ENCODE measurements around the gene F13B.

The F13B gene

GRCh38 chr1:197016751-197017150 lies 50.3 kb downstream of the F13B start:
- TF ChIP-seq GATA2 (IDR thresholded peaks at IDR 0.05; ENCODE audit: low read depth, low read length) (no peak), GATA3 (IDR thresholded peaks at IDR 0.05; ENCODE audit: low read depth, low read length) (no peak)

DNA sequence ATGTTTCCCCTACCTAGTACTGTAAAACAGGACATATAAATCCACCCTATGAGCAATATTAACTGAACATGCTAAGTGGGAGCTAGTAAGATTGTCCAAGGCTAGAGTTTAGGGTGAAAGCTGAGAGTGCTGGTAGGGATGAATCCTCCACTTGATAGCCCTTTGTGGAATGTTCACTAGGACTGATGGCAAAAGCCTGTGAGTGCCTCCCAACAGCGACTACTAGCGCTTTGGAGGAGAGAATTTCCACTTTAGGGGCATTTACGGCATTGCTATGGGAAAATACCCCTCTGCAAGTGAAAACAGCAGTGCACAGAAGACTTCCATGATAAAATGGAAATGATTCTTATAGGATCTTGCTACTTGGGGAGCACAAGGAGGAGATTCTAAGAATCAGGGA lies 53.8 kb downstream of the F13B start:
- TF ChIP-seq GATA3 (IDR thresholded peaks at IDR 0.05; ENCODE audit: low read depth, low read length) = no peak
- no peak for TF ChIP-seq GATA2 (IDR thresholded peaks at IDR 0.05; ENCODE audit: low read depth, low read length)

- TF ChIP-seq GATA3 (IDR thresholded peaks at IDR 0.05; ENCODE audit: low read depth, low read length) = no peak
- no peak for TF ChIP-seq GATA2 (IDR thresholded peaks at IDR 0.05; ENCODE audit: low read depth, low read length)
Observed at GRCh38 chr1:197011614-197012013, 55.4 kb downstream of the F13B start.

- no peak for TF ChIP-seq GATA3 (IDR thresholded peaks at IDR 0.05; ENCODE audit: low read depth, low read length)
Observed at GRCh38 chr1:197008861-197009260, 58.2 kb downstream of the F13B start.

- TF ChIP-seq GATA2 (IDR thresholded peaks at IDR 0.05; ENCODE audit: low read depth, low read length) = no peak
- TF ChIP-seq GATA3 (IDR thresholded peaks at IDR 0.05; ENCODE audit: low read depth, low read length) = no peak
Observed at GRCh38 chr1:197003132-197003531, 63.9 kb downstream of the F13B start.

GRCh38 chr1:197001828-197002227 lies 65.2 kb downstream of the F13B start:
- TF ChIP-seq GATA2 (IDR thresholded peaks at IDR 0.05; ENCODE audit: low read depth, low read length) (no peak), GATA3 (IDR thresholded peaks at IDR 0.05; ENCODE audit: low read depth, low read length) (no peak)

DNA sequence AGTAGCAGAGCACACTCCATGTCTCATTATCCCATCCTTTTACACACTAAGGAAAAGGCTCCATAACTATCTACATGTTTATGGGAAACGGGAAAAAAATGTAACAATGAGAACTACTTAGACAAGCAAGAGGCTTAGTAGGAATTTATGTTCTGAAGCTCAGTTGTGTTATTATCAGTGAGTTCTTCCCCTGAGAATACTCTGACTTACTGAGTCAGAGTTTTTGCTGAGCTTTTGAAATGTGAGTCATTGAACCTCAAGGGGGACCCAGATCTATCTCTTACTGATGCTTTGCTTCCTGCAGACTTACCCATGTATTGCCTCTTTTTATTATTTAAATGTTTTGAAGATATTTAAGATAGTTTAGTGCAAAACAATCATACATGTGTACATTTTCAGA lies 69.6 kb downstream of the F13B start:
- TF ChIP-seq GATA2 (IDR thresholded peaks at IDR 0.05; ENCODE audit: low read depth, low read length) = no peak
- TF ChIP-seq GATA3 (IDR thresholded peaks at IDR 0.05; ENCODE audit: low read depth, low read length) = no peak

DNA sequence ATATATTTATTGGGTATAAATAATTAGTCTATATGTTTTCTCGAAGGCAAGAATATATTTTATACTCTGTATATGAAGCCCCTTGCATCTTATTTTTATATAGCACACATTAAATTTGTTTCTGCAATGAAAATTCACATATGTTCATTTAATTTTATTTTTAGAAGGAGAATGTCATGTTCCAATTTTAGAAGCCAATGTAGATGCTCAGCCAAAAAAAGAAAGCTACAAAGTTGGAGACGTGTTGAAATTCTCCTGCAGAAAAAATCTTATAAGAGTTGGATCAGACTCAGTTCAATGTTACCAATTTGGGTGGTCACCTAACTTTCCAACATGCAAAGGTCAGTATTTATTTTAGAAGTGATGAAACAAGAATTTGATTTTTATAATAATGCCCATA lies 73.1 kb downstream of the F13B start:
- TF ChIP-seq GATA3 (IDR thresholded peaks at IDR 0.05; ENCODE audit: low read depth, low read length) = no peak
- no peak for TF ChIP-seq GATA2 (IDR thresholded peaks at IDR 0.05; ENCODE audit: low read depth, low read length)
